Omental fat pad (tissue), 4 donors: ENCODE data around the gene SCN8A. TPM values are rescaled to one million over a fixed set of nuclear protein-coding genes. Genes with fewer than 3 reads are reported as not detected.

ENCODE experiments used
- ATAC-seq: fragments of 150-250 bp; one replicate; pipeline ENCODE4 v1.9.1; 2016; ENCODE audit warnings: mild to moderate bottlenecking, moderate library complexity; ENCODE audit not compliant: low FRiP score
- DNase-seq: peaks from one replicate; pipeline ENCODE4 v3.0.0-alpha.2; 2019; ENCODE audit warnings: low spot score
- total RNA-seq, 4 donors: library from RNA; depleted of rRNA; stranded (reverse); fragments of >200 nt; gene quantifications; one replicate each; pipeline ENCODE4 v1.1.0, GENCODE V29; 2016
- TF ChIP-seq, protein P1 (sequence below), 3 donors: fragments of 450-650 bp; IDR thresholded peaks; one replicate each; pipeline ENCODE4 v1.5.1; 2016 to 2017; ENCODE audit warnings: antibody characterized with exemption in 3 of 3, mild to moderate bottlenecking in 3 of 3, moderate library complexity in 2 of 3

Gene SCN8A
- total RNA-seq, 4 donors from 2014 or later: 0.50 to 1.4 (median 0.67) TPM

DNA sequence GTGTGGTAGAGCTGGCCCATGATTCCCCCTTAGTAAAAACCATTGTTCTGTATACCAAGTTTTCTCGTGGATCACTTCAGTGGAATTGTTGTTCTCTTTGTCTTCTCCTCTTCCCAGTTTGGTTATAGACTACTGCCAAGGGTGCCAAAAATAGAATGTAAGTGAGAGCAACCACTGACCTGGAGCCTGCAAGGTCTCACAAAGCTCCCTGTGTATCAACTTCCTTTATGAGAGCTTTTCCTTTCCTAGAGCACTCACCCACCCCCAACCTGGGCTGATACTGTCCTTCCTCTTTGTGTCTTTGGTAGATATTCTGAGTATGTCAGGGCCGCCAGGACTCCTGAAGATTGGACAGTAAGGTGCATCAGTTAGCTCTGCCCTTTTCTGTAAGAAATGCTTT lies 101.0 kb downstream of the SCN8A start:
- ATAC-seq (no peak), DNase-seq (no peak)
- TF ChIP-seq, protein P1, sequence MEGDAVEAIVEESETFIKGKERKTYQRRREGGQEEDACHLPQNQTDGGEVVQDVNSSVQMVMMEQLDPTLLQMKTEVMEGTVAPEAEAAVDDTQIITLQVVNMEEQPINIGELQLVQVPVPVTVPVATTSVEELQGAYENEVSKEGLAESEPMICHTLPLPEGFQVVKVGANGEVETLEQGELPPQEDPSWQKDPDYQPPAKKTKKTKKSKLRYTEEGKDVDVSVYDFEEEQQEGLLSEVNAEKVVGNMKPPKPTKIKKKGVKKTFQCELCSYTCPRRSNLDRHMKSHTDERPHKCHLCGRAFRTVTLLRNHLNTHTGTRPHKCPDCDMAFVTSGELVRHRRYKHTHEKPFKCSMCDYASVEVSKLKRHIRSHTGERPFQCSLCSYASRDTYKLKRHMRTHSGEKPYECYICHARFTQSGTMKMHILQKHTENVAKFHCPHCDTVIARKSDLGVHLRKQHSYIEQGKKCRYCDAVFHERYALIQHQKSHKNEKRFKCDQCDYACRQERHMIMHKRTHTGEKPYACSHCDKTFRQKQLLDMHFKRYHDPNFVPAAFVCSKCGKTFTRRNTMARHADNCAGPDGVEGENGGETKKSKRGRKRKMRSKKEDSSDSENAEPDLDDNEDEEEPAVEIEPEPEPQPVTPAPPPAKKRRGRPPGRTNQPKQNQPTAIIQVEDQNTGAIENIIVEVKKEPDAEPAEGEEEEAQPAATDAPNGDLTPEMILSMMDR (IDR thresholded peaks at IDR 0.05): no peak

DNA sequence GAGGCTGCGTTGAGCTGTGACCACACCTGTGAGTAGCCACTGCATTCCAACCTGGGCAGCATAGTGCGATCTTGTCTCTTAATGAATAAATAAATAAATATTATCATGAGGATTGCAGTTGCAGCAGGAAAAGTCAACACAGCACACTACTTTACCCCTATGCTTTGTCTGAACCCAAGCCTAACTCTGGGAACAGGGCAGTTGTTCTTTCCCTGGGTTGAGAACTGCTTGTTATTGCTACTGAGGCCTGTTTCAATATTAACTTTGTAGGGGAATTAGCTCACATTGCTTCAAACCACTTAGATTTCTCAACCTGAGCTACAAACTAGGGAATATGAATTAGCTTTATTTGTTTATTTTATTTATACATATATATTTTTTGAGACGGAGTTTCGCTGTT lies 102.5 kb downstream of the SCN8A start:
- ATAC-seq: no peak
- TF ChIP-seq, protein P1 (IDR thresholded peaks at IDR 0.05): no peak

DNA sequence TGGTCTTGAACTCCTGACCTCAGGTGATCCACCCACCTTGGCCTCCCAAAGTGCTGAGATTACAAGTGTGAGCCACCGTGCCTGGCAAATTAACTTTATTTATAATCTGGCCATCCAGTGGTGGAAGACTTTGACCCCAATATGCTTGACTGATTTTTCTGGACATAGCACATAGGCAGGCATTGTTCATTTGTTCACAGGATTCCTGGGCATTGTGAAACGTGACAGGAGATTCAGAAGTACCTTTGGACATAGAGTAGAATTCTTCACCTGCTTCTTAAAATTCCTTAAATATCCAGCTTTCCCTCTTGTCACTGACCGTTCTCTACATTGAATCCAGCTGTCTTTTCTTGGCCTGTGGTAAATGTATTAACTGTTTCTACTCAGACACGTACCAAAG lies 103.1 kb downstream of the SCN8A start:
- TF ChIP-seq, protein P1 (IDR thresholded peaks at IDR 0.05): no peak
- no peak for ATAC-seq
- DNase-seq: no peak

More for the DNA sequence above, 102.5 kb downstream of the SCN8A start:
- no peak for DNase-seq

DNA sequence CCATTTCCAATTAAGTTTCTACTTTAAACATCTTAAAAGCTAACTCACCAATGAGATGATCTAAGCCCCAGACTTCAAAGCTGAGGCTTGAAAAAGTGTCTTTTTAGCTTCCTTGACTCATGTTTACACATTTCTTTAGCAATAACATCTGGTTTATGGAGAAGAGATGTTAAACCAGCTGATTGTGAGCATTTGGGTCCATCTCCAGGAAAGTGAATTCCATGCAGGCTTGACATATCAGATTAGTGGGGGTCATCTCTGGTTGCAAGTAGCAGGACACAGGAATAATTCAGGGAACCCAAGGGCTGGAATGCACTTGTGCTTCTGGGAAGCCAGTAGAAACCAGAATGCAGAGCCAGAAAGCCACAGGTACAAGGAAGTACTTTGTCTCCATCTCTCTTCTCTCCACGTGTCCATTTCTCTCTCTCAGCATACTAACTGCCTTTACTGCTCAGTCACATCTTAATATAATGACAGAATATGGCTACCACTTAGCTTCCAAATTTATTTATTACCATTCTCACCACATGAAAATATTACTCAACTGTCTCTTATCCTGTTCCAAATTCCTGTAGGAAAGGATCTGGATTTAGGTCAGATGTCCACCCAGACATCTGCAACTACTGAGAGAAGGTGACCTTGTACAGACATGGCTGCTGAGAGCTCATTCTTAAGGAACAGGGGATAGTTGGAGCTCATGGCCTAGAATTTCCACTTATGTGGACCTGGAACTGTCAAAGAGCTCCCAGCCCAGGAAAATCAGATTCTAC lies 104.4 kb downstream of the SCN8A start:
- TF ChIP-seq, protein P1 (IDR thresholded peaks at IDR 0.05): no peak
- no peak for ATAC-seq
- no peak for DNase-seq

DNA sequence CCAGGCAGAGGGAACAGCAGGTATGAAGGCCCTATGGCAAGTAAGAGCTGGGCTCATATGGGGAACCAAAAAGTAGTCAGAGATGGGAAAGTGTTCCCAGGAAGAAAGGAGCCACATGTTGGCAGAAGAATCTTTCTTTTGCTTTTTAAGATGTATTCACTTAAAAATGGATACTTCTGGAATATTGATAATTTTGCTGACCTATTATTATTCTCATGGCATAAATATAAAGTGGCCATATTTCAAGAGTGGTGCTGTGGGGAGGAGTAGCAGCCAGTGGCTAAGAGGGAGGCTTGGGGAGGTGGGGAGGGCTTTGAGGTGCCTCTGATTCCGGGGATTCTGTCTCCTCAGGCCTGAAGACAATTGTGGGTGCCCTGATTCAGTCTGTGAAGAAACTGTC lies 108.2 kb downstream of the SCN8A start:
- DNase-seq: no peak
- no peak for ATAC-seq
- TF ChIP-seq, protein P1 (IDR thresholded peaks at IDR 0.05): no peak

DNA sequence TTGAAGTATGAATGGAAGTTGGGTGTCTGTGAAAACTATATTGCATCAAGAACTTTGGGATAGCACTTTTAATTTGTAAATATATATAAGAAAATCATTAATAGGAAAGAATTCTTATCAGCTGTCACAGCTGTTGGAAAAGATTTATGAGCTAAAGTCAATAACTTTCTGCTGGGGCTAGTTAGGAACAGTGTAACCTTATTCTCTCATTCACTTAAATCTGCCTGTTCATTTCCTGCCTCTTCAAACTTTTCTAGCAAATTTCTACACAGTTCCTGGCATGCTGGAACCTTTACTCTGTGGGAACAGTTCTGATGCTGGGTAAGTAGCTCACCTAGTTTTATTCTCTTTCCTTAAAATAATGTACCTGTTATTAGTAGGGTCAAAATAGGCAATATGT lies 109.9 kb downstream of the SCN8A start:
- TF ChIP-seq, protein P1 (IDR thresholded peaks at IDR 0.05): no peak
- ATAC-seq: no peak

DNA sequence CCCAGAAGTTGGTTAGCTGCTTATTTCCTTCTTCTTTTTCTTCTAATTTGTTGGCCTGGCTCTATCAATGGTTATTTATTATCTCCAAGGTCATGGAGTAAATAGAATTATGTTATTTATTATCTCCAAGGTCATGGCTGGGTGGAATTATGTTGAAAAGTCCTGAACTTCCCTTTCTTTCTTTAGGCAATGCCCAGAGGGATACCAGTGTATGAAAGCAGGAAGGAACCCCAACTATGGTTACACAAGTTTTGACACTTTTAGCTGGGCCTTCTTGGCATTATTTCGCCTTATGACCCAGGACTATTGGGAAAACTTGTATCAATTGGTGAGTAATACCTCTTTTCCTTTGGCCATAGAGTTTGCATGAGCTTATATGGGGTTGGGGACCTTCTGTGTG lies 111.6 kb downstream of the SCN8A start:
- no peak for ATAC-seq

More for the DNA sequence above, 109.9 kb downstream of the SCN8A start:
- no peak for DNase-seq

More for the DNA sequence above, 111.6 kb downstream of the SCN8A start:
- no peak for DNase-seq
- TF ChIP-seq, protein P1 (IDR thresholded peaks at IDR 0.05): no peak
